ENCODE measurements around the gene DYNLT2.

The DYNLT2 gene

DNA sequence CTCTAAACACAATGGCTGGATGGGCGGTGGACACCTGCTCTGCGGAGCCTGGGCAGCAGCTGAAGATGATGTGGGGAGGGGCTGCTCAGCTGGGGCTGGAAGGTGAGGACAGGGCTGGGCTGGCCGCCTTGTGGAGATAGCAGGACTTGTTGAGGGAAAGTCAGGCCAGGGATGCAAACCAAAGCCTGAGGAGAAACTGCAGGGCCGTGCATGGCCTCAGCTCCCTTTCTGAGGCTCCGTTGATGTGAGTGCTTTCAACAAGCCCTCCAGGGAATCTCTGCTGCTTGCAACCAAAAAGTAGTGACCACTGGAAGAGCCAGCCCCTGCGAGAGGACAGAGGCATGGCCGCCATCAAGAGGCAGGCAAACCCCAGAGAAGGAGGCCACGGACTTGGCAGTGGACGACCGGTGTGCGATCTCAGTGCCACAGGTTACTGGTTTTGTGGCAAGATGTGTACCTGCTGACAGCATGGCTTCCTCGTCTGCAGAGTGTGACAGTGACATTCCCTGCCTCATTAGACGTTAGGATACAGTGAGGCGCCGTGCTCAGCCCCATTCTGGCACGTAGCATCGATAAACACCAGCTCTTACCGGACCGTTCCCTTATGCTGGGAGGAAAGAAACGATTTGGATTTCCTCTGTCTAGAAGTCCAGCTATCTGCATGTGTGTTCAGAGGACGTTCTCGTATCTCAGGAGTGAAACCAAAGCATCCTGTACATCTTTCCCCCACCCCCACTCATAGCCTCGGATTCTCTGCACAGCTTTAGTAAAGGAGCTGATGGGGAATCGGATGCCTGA lies 38.0 kb upstream of the DYNLT2 start:
- Histone ChIP-seq H3K4me3 (ENCODE audit: low read length) (peak overlapping the region; percentile 67), H3K36me3 (ENCODE audit: insufficient read depth, low read length) (no peaks in the 10 kb centered on the region), H3K4me1 (ENCODE audit: insufficient read depth, low read length) (peaks cover 19% of the 10 kb centered on the region), H3K27me3 (ENCODE audit: insufficient read depth, low read length) (no peaks in the 10 kb centered on the region), H2AFZ (ENCODE audit: low read depth, low read length) (peak overlapping the region; percentile 62), H3K9me3 (ENCODE audit: low read length) (no peaks in the 10 kb centered on the region)

DNA sequence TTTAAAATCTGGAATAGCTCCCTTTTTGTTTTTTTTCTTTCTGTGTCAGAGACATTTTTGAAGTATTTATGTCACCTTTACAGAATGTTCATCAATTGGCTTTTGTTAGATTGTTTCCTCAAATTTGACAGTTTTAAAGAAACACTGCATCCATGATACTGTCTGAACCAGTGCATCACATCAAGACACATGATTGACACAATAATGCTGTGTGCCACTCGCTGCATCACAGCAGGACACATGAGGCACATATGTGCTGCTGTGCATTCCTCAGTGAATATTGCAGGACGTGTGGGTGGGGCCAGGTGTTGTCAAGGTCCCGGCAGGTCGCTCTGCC lies 37.4 kb upstream of the DYNLT2 start:
- Histone ChIP-seq H3K36me3 (ENCODE audit: insufficient read depth, low read length) (no peaks in the 10 kb centered on the region), H3K4me3 (ENCODE audit: low read length) (no peak overlapping the region), H3K9me3 (ENCODE audit: low read length) (no peaks in the 10 kb centered on the region), H3K27me3 (ENCODE audit: insufficient read depth, low read length) (no peaks in the 10 kb centered on the region), H3K4me1 (ENCODE audit: insufficient read depth, low read length) (peaks cover 19% of the 10 kb centered on the region), H2AFZ (ENCODE audit: low read depth, low read length) (no peak overlapping the region)

DNA sequence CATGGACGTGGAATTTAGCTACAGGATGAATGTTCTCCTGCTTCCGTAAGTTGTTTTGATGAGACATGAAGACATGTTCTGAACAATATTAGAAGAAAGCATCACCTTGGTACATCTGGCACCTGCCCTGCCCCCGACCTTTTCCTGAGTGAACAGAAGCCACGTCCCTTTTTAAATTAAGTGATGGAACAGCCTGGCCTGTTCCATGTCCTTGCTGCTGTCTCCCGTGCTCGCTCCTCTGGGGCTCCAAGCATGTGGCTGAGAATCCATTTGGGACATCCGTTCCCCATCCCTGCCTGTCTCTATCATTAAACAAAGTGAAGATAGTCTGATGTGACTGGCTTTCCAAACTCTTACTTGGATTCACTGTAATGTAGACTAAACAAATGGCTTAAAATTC lies 36.4 kb upstream of the DYNLT2 start:
- no peaks in the 10 kb centered on the region for H3K27me3 ChIP-seq (ENCODE audit: insufficient read depth, low read length)
- H3K36me3 ChIP-seq (ENCODE audit: insufficient read depth, low read length): no peaks in the 10 kb centered on the region
- H3K9me3 ChIP-seq (ENCODE audit: low read length): peaks cover 2% of the 10 kb centered on the region
- H3K4me1 ChIP-seq (ENCODE audit: insufficient read depth, low read length): peaks cover 19% of the 10 kb centered on the region
- no peak overlapping the region for H2AFZ ChIP-seq (ENCODE audit: low read depth, low read length)
- H3K4me3 ChIP-seq (ENCODE audit: low read length): no peak overlapping the region

DNA sequence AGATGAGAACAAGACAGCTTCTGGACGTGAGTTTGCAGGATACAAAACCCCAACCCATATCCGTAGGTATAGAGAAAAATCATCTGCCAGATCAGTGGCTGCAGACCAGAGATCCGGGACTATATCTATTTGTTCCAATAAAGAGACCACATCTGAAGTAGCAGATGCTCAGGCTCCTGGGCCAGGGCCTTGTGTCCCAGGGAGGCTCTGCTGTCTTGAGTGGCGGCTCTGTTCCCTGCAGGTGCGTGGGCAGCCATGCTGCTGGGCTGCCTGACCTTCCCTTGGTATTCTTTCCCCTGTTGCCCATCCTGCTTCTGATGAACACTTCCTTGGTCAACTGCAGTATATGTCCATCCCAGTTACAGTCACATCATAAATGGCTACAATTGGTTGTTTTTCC lies 35.0 kb upstream of the DYNLT2 start:
- Histone ChIP-seq H3K27me3 (ENCODE audit: insufficient read depth, low read length) (no peaks in the 10 kb centered on the region), H3K4me1 (ENCODE audit: insufficient read depth, low read length) (peaks cover 14% of the 10 kb centered on the region), H3K9me3 (ENCODE audit: low read length) (peaks cover 7% of the 10 kb centered on the region), H3K36me3 (ENCODE audit: insufficient read depth, low read length) (peaks cover 4% of the 10 kb centered on the region), H3K4me3 (ENCODE audit: low read length) (no peak overlapping the region), H2AFZ (ENCODE audit: low read depth, low read length) (no peak overlapping the region)

DNA sequence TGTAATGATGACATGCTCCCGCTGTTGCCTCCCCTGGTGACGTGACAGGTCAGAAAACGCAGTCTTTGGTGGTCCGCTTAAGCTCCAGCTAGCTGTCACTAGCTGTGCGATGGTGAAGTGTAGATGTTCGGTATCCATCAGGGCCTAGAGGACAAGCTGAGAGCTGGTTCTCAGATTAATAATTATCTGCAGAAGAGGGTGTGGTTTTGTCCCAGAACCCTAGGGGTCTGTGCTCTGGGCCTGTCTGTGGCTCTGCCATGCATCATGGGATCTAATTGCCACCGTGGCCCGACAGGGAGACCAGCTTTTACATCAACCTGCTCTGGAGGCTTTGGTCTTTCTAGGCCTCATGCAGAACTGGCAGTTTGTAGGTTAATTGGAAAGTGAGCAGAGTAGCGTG lies 34.2 kb upstream of the DYNLT2 start:
- Histone ChIP-seq H3K9me3 (ENCODE audit: low read length) (peaks cover 8% of the 10 kb centered on the region), H2AFZ (ENCODE audit: low read depth, low read length) (no peak overlapping the region), H3K4me1 (ENCODE audit: insufficient read depth, low read length) (peaks cover 10% of the 10 kb centered on the region)

DNA sequence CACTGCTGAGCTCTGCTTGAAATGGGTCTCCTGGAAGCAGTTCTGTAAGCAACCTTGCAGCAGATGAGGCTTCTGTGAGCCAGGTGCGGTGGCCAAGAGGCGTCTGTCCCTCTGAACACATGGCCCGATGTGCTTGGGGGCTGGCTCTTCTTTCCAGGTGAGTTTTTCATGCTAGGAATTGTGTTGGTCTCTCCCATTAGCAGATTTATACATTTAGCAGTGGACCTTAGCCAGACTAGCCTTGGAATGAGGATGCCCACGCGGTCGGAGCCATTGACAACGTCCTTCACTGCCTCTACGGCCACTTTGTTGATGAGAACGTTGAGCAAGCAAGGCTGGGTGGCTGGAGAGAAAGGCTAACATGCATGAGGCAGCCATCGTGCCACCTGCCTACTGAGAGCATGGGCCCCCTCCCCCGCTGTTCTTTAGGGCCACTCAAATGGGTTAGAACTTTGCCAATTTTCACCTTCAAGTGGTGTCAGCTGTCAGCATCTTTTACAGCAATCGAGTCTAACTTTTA lies 33.5 kb upstream of the DYNLT2 start:
- Histone ChIP-seq H3K9me3 (ENCODE audit: low read length) (peaks cover 8% of the 10 kb centered on the region), H3K4me3 (ENCODE audit: low read length) (no peak overlapping the region), H2AFZ (ENCODE audit: low read depth, low read length) (no peak overlapping the region), H3K27me3 (ENCODE audit: insufficient read depth, low read length) (no peaks in the 10 kb centered on the region), H3K36me3 (ENCODE audit: insufficient read depth, low read length) (peaks cover 13% of the 10 kb centered on the region), H3K4me1 (ENCODE audit: insufficient read depth, low read length) (peaks cover 6% of the 10 kb centered on the region)

More for the DNA sequence above, 34.2 kb upstream of the DYNLT2 start:
- H3K4me3 ChIP-seq (ENCODE audit: low read length): no peak overlapping the region
- H3K27me3 ChIP-seq (ENCODE audit: insufficient read depth, low read length): no peaks in the 10 kb centered on the region
- H3K36me3 ChIP-seq (ENCODE audit: insufficient read depth, low read length): peaks cover 7% of the 10 kb centered on the region

DNA sequence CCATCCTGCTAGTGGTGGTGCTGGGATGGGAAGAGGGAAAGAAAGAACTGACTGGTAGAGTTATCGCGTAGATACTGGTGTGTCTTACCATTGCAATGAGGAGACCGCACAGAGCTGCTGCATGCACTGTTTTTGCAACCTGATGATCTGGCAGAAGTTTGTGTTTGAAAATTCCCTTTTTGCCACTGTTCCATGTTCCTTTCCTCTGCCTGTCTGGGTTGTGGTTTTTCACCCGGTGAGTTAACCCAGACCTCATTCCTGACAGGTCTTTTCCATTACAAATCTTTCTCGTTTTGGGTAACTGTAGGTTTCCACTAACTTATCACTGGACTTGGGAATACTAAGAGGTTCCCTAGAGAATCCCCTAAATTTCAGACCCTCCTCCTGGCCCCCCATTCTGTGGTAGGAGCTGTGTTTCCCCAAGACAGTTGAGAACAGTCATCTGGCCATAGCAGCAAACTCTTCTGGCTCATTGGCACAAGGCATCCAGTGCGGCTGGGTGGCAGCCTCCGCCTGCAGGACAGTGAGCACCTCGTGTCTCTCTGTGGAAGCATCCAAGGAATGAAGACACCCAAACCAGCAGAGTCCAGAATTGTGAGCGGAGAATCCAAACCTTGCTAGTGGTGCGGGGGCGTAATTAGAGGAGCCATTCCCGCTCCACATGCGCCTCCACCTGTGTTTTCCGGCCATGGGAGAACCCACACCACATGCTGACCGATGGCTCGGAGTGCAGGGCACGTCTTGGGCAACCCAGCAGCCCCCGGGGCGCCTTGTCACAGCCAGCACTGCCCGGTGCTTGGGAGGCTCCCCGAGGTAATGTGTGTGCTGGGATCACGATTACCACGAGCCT lies 32.8 kb upstream of the DYNLT2 start:
- H3K4me3 ChIP-seq (ENCODE audit: low read length): no peak overlapping the region
- peaks cover 19% of the 10 kb centered on the region for H3K36me3 ChIP-seq (ENCODE audit: insufficient read depth, low read length)
- no peaks in the 10 kb centered on the region for H3K4me1 ChIP-seq (ENCODE audit: insufficient read depth, low read length)
- H2AFZ ChIP-seq (ENCODE audit: low read depth, low read length): no peak overlapping the region
- no peaks in the 10 kb centered on the region for H3K27me3 ChIP-seq (ENCODE audit: insufficient read depth, low read length)
- peaks cover 8% of the 10 kb centered on the region for H3K9me3 ChIP-seq (ENCODE audit: low read length)

DNA sequence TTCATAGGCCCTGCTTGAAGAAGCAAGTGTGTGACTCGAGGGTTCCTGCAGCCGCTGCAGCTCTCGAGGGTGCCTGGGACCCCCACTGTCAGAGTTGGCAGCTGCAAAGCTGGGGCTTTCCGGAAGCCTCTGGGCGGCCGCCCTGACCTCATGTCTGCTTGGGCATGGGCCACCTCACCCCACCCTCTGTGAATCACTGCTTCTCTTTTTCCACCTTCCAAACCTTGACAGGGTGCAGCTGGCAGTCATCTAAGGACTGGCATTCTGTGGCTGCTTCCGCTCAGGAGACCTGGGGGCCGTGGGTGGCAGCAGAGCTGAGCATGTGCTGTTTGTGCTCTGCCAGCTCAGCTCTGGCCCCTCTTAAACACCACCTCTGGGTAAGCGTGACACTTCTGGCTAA lies 32.0 kb upstream of the DYNLT2 start:
- no peak overlapping the region for H3K4me3 ChIP-seq (ENCODE audit: low read length)
- H3K4me1 ChIP-seq (ENCODE audit: insufficient read depth, low read length): no peaks in the 10 kb centered on the region
- peaks cover 8% of the 10 kb centered on the region for H3K9me3 ChIP-seq (ENCODE audit: low read length)
- no peaks in the 10 kb centered on the region for H3K27me3 ChIP-seq (ENCODE audit: insufficient read depth, low read length)
- H3K36me3 ChIP-seq (ENCODE audit: insufficient read depth, low read length): peaks cover 19% of the 10 kb centered on the region
- no peak overlapping the region for H2AFZ ChIP-seq (ENCODE audit: low read depth, low read length)

DNA sequence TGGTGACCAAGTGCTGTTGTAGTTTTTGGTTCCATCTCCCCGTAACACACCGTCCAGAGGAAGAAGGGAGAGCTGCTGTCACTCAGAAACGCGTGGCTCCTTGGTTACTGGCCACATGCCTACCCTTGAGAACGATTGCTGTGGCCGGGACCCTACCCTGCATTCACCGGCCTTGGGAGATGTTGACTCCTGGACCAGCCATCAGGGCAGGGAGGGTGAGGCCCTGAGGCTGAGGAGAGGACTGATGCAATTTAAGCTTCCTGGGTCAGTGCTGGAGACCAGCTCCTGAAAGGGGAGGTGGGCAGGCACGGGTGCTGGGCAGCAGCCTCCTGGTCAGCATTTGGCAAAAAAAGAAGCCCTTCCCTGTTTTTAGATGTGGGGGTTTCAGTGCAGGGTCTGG lies 31.6 kb upstream of the DYNLT2 start:
- Histone ChIP-seq H3K4me3 (ENCODE audit: low read length) (no peak overlapping the region), H3K9me3 (ENCODE audit: low read length) (peaks cover 8% of the 10 kb centered on the region), H3K36me3 (ENCODE audit: insufficient read depth, low read length) (peaks cover 19% of the 10 kb centered on the region), H2AFZ (ENCODE audit: low read depth, low read length) (no peak overlapping the region), H3K27me3 (ENCODE audit: insufficient read depth, low read length) (no peaks in the 10 kb centered on the region), H3K4me1 (ENCODE audit: insufficient read depth, low read length) (no peaks in the 10 kb centered on the region)

DNA sequence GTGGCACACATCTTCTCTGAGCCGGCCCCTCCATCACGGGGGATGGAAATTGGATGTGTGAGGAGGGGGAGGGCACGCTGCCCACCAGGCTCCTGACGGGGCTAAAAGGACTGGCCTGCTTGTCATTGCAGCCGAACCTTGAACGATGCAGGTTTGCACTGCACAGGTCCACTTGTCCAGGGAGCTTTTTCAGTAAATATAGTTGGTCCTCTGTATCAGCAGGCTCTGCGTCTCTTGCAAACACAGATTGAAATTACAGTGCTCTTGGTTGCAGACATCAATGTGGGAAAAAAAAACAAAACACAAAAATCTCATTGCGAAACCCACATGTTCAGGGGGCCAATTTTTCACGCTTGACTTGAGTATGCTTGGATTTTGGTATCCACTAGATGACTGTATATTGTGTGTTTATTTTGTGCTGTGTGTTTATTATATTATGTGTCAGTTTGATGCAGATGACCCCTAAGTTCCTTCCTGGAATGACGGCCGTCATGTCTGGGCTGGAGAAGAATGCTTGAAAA lies 29.3 kb upstream of the DYNLT2 start:
- peaks cover 31% of the 10 kb centered on the region for H3K36me3 ChIP-seq (ENCODE audit: insufficient read depth, low read length)
- H3K9me3 ChIP-seq (ENCODE audit: low read length): peaks cover 8% of the 10 kb centered on the region
- no peaks in the 10 kb centered on the region for H3K4me1 ChIP-seq (ENCODE audit: insufficient read depth, low read length)
- H3K4me3 ChIP-seq (ENCODE audit: low read length): no peak overlapping the region
- no peaks in the 10 kb centered on the region for H3K27me3 ChIP-seq (ENCODE audit: insufficient read depth, low read length)
- H2AFZ ChIP-seq (ENCODE audit: low read depth, low read length): no peak overlapping the region

DNA sequence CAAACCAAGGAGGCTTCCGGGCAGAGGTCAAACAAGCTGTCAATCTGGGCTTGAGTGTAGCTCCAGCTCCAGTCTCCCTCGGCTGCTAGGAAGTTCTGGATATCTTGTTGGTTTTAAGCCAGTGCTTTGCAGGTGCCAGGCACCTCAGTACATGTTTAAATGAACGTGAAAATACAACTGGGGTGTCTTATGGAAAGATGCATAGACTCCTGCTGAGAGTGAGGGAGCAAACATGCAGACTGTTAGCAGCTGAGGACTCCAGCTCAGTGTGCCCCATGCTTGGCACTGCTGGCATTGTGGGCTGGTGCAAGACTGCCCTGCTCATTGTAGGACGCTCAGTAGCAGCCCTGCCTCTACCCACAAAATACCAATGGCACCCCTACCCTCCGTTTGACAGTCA lies 28.5 kb upstream of the DYNLT2 start:
- Histone ChIP-seq H3K27me3 (ENCODE audit: insufficient read depth, low read length) (no peaks in the 10 kb centered on the region), H3K4me3 (ENCODE audit: low read length) (no peak overlapping the region), H3K9me3 (ENCODE audit: low read length) (peaks cover 8% of the 10 kb centered on the region), H3K36me3 (ENCODE audit: insufficient read depth, low read length) (peaks cover 34% of the 10 kb centered on the region), H3K4me1 (ENCODE audit: insufficient read depth, low read length) (no peaks in the 10 kb centered on the region), H2AFZ (ENCODE audit: low read depth, low read length) (no peak overlapping the region)

DNA sequence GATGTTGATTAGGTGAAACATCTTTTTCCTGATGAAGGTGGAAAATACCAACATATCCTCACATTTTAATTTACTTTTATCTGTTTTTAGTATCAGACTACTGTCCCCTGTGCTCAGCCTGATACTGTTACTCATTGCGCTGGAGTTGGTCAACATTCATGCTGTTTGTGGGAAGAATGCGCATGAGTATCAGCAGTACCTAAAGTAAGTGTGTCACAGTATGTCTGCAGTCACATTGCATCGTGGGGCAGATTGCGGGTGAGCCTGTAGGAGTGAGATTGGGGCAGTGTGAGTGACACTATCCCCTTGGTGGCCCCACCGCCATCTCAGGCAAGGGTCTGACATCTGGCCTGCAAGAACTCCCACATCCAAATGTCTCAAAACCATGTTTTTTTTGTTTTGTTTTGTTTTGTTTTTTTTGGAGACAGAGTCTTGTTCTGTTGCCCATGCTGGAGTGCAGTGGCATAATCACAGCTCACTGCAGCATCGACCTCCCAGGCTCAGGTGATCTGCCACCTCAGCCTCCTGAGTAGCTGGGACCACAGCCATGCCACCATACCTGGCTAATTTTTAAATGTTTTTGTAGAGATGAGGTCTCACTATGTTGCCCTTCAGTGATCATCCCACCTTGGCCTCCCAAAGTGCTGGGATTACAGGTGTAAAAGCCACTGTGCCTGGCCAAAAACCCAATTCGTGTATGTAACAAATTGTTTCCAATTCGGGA lies 27.9 kb upstream of the DYNLT2 start:
- Histone ChIP-seq H3K9me3 (ENCODE audit: low read length) (peaks cover 8% of the 10 kb centered on the region), H3K36me3 (ENCODE audit: insufficient read depth, low read length) (peaks cover 34% of the 10 kb centered on the region), H3K27me3 (ENCODE audit: insufficient read depth, low read length) (no peaks in the 10 kb centered on the region), H3K4me1 (ENCODE audit: insufficient read depth, low read length) (no peaks in the 10 kb centered on the region), H3K4me3 (ENCODE audit: low read length) (no peak overlapping the region), H2AFZ (ENCODE audit: low read depth, low read length) (no peak overlapping the region)

DNA sequence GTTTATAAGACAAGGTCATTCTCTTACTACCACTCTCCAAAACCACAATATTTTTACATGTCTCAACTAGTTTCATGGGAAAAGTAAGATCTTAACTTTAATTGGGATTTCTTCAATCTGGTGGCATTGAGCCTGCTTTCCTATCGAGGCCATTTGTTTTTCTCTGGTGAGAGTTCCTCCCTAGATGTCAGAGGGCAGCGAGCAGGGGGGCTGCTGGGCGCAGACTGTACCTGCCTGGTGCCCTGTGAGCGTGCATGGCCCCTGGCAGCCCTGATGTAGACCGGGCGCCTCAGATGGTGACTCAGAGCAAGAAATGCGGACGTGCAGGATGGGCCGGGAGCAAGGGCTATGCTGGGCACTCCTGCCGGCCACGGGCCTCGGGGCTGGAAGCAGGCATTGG lies 27.3 kb upstream of the DYNLT2 start:
- Histone ChIP-seq H3K27me3 (ENCODE audit: insufficient read depth, low read length) (no peaks in the 10 kb centered on the region), H2AFZ (ENCODE audit: low read depth, low read length) (no peak overlapping the region), H3K4me1 (ENCODE audit: insufficient read depth, low read length) (no peaks in the 10 kb centered on the region), H3K4me3 (ENCODE audit: low read length) (no peak overlapping the region), H3K9me3 (ENCODE audit: low read length) (peaks cover 8% of the 10 kb centered on the region), H3K36me3 (ENCODE audit: insufficient read depth, low read length) (peaks cover 37% of the 10 kb centered on the region)

Measured in neuron (in vitro differentiated cells).